ENCODE results near the gene PIWIL4. TPM values are rescaled to one million over a fixed set of nuclear protein-coding genes. Genes with fewer than 3 reads are reported as not detected.
"Not testable (repeated sequence)": the region's sequence is repeated elsewhere in the genome, so short reads cannot be mapped to it uniquely, and the experiment has no call there.

The PIWIL4 gene
- polyA plus RNA-seq, 2 donors = 0.88 to 1.8 TPM

- Histone ChIP-seq H3K4me1 (ENCODE audit: control insufficient read depth in 2 of 2, insufficient read depth in 2 of 2, low read length in 1 of 2) (peaks cover 9 to 10% of the 10 kb centered on the region in 2 donors), H3K4me3 (ENCODE audit: low read depth in 1 of 2, low read length in 2 of 2) (peak overlapping the region in 1 of 2 donors; percentile 61), H3K9me3 (ENCODE audit: control insufficient read depth in 2 of 2, insufficient read depth in 1 of 2, low read depth in 1 of 2, low read length in 1 of 2) (no peaks in the 10 kb centered on the region), H3K27ac (ENCODE audit: low read depth in 2 of 2, low read length in 1 of 2) (no peak overlapping the region), H3K27me3 (ENCODE audit: control insufficient read depth in 1 of 2, insufficient read depth in 2 of 2, low read length in 2 of 2) (no peaks in the 10 kb centered on the region), H3K36me3 (ENCODE audit: control insufficient read depth in 2 of 2, insufficient read depth in 2 of 2, low read length in 1 of 2) (no peaks in the 10 kb centered on the region)
- WGBS, 2 donors = 63 to 74% methylated on average over 2 of the region's 2 CpGs
These were observed 21.1 kb upstream of the PIWIL4 start for GRCh38 chr11:94546162-94546470.

GRCh38 chr11:94546886-94547285 lies 20.3 kb upstream of the PIWIL4 start:
- WGBS, 2 donors = 54 to 58% methylated on average over 1 of the region's 1 CpG
- Histone ChIP-seq H3K4me3 (ENCODE audit: low read depth in 1 of 2, low read length in 2 of 2) (no peak overlapping the region), H3K36me3 (ENCODE audit: control insufficient read depth in 2 of 2, insufficient read depth in 2 of 2, low read length in 1 of 2) (no peaks in the 10 kb centered on the region), H3K27ac (ENCODE audit: low read depth in 2 of 2, low read length in 1 of 2) (no peak overlapping the region), H3K4me1 (ENCODE audit: control insufficient read depth in 2 of 2, insufficient read depth in 2 of 2, low read length in 1 of 2) (peaks cover 9 to 10% of the 10 kb centered on the region in 2 donors), H3K9me3 (ENCODE audit: control insufficient read depth in 2 of 2, insufficient read depth in 1 of 2, low read depth in 1 of 2, low read length in 1 of 2) (no peaks in the 10 kb centered on the region), H3K27me3 (ENCODE audit: control insufficient read depth in 1 of 2, insufficient read depth in 2 of 2, low read length in 2 of 2) (no peaks in the 10 kb centered on the region)

- Histone ChIP-seq H3K27me3 (ENCODE audit: control insufficient read depth in 1 of 2, insufficient read depth in 2 of 2, low read length in 2 of 2) (no peaks in the 10 kb centered on the region), H3K4me3 (ENCODE audit: low read depth in 1 of 2, low read length in 2 of 2) (no peak overlapping the region), H3K27ac (ENCODE audit: low read depth in 2 of 2, low read length in 1 of 2) (no peak overlapping the region), H3K36me3 (ENCODE audit: control insufficient read depth in 2 of 2, insufficient read depth in 2 of 2, low read length in 1 of 2) (no peaks in the 10 kb centered on the region), H3K9me3 (ENCODE audit: control insufficient read depth in 2 of 2, insufficient read depth in 1 of 2, low read depth in 1 of 2, low read length in 1 of 2) (no peaks in the 10 kb centered on the region), H3K4me1 (ENCODE audit: control insufficient read depth in 2 of 2, insufficient read depth in 2 of 2, low read length in 1 of 2) (peaks cover 9 to 10% of the 10 kb centered on the region in 2 donors)
- 66 to 73% methylated on average over 5 of the region's 5 CpGs for WGBS, 2 donors
These were observed 18.0 kb upstream of the PIWIL4 start for GRCh38 chr11:94549146-94549545.

GRCh38 chr11:94550513-94550912 lies 16.7 kb upstream of the PIWIL4 start:
- no peaks in the 10 kb centered on the region for H3K9me3 ChIP-seq (ENCODE audit: control insufficient read depth in 2 of 2, insufficient read depth in 1 of 2, low read depth in 1 of 2, low read length in 1 of 2)
- WGBS, 2 donors = 60 to 71% methylated on average over 4 of the region's 4 CpGs
- H3K4me1 ChIP-seq (ENCODE audit: control insufficient read depth in 2 of 2, insufficient read depth in 2 of 2, low read length in 1 of 2) = peaks cover under 1 to 1% of the 10 kb centered on the region in 2 donors
- no peak overlapping the region for H3K4me3 ChIP-seq (ENCODE audit: low read depth in 1 of 2, low read length in 2 of 2)
- no peaks in the 10 kb centered on the region for H3K36me3 ChIP-seq (ENCODE audit: control insufficient read depth in 2 of 2, insufficient read depth in 2 of 2, low read length in 1 of 2)
- no peak overlapping the region for H3K27ac ChIP-seq (ENCODE audit: low read depth in 2 of 2, low read length in 1 of 2)
- no peaks in the 10 kb centered on the region for H3K27me3 ChIP-seq (ENCODE audit: control insufficient read depth in 1 of 2, insufficient read depth in 2 of 2, low read length in 2 of 2)

GRCh38 chr11:94553938-94554337 lies 13.2 kb upstream of the PIWIL4 start:
- no peaks in the 10 kb centered on the region for H3K4me1 ChIP-seq (ENCODE audit: control insufficient read depth in 2 of 2, insufficient read depth in 2 of 2, low read length in 1 of 2)
- 38 to 95% methylated on average over 1 of the region's 1 CpG for WGBS, 2 donors
- no peak overlapping the region for H3K4me3 ChIP-seq (ENCODE audit: low read depth in 1 of 2, low read length in 2 of 2)
- no peaks in the 10 kb centered on the region for H3K36me3 ChIP-seq (ENCODE audit: control insufficient read depth in 2 of 2, insufficient read depth in 2 of 2, low read length in 1 of 2)
- no peak overlapping the region for H3K27ac ChIP-seq (ENCODE audit: low read depth in 2 of 2, low read length in 1 of 2)
- no peaks in the 10 kb centered on the region for H3K27me3 ChIP-seq (ENCODE audit: control insufficient read depth in 1 of 2, insufficient read depth in 2 of 2, low read length in 2 of 2)
- H3K9me3 ChIP-seq (ENCODE audit: control insufficient read depth in 2 of 2, insufficient read depth in 1 of 2, low read depth in 1 of 2, low read length in 1 of 2) = no peaks in the 10 kb centered on the region

- H3K27me3 ChIP-seq (ENCODE audit: control insufficient read depth in 1 of 2, insufficient read depth in 2 of 2, low read length in 2 of 2); H3K9me3 ChIP-seq (ENCODE audit: control insufficient read depth in 2 of 2, insufficient read depth in 1 of 2, low read depth in 1 of 2, low read length in 1 of 2); H3K27ac ChIP-seq (ENCODE audit: low read depth in 2 of 2, low read length in 1 of 2); H3K36me3 ChIP-seq (ENCODE audit: control insufficient read depth in 2 of 2, insufficient read depth in 2 of 2, low read length in 1 of 2); H3K4me1 ChIP-seq (ENCODE audit: control insufficient read depth in 2 of 2, insufficient read depth in 2 of 2, low read length in 1 of 2); H3K4me3 ChIP-seq (ENCODE audit: low read depth in 1 of 2, low read length in 2 of 2): not testable (repeated sequence)
- 86 to 88% methylated on average over 8 of the region's 8 CpGs for WGBS, 2 donors
These were observed 11.3 kb upstream of the PIWIL4 start for GRCh38 chr11:94555752-94556329.

GRCh38 chr11:94557421-94557820 lies 9.7 kb upstream of the PIWIL4 start:
- no peak overlapping the region for H3K4me3 ChIP-seq (ENCODE audit: low read depth in 1 of 2, low read length in 2 of 2)
- peaks cover 0 to 4% of the 10 kb centered on the region in 2 donors for H3K4me1 ChIP-seq (ENCODE audit: control insufficient read depth in 2 of 2, insufficient read depth in 2 of 2, low read length in 1 of 2)
- no peaks in the 10 kb centered on the region for H3K36me3 ChIP-seq (ENCODE audit: control insufficient read depth in 2 of 2, insufficient read depth in 2 of 2, low read length in 1 of 2)

GRCh38 chr11:94557992-94558391 lies 9.2 kb upstream of the PIWIL4 start:
- WGBS, 2 donors = 45 to 49% methylated on average over 1 of the region's 1 CpG
- Histone ChIP-seq H3K4me1 (ENCODE audit: control insufficient read depth in 2 of 2, insufficient read depth in 2 of 2, low read length in 1 of 2) (peaks cover 0 to 4% of the 10 kb centered on the region in 2 donors), H3K36me3 (ENCODE audit: control insufficient read depth in 2 of 2, insufficient read depth in 2 of 2, low read length in 1 of 2) (no peaks in the 10 kb centered on the region), H3K27me3 (ENCODE audit: control insufficient read depth in 1 of 2, insufficient read depth in 2 of 2, low read length in 2 of 2) (no peaks in the 10 kb centered on the region), H3K4me3 (ENCODE audit: low read depth in 1 of 2, low read length in 2 of 2) (no peak overlapping the region), H3K27ac (ENCODE audit: low read depth in 2 of 2, low read length in 1 of 2) (no peak overlapping the region), H3K9me3 (ENCODE audit: control insufficient read depth in 2 of 2, insufficient read depth in 1 of 2, low read depth in 1 of 2, low read length in 1 of 2) (no peaks in the 10 kb centered on the region)

More at GRCh38 chr11:94557421-94557820, 9.7 kb upstream of the PIWIL4 start:
- Histone ChIP-seq H3K9me3 (ENCODE audit: control insufficient read depth in 2 of 2, insufficient read depth in 1 of 2, low read depth in 1 of 2, low read length in 1 of 2) (no peaks in the 10 kb centered on the region), H3K27ac (ENCODE audit: low read depth in 2 of 2, low read length in 1 of 2) (no peak overlapping the region), H3K27me3 (ENCODE audit: control insufficient read depth in 1 of 2, insufficient read depth in 2 of 2, low read length in 2 of 2) (no peaks in the 10 kb centered on the region)

GRCh38 chr11:94558468-94558867 lies 8.7 kb upstream of the PIWIL4 start:
- no peaks in the 10 kb centered on the region for H3K9me3 ChIP-seq (ENCODE audit: control insufficient read depth in 2 of 2, insufficient read depth in 1 of 2, low read depth in 1 of 2, low read length in 1 of 2)
- 96 to 97% methylated on average over 1 of the region's 1 CpG for WGBS, 2 donors
- H3K27ac ChIP-seq (ENCODE audit: low read depth in 2 of 2, low read length in 1 of 2) = no peak overlapping the region
- H3K4me3 ChIP-seq (ENCODE audit: low read depth in 1 of 2, low read length in 2 of 2) = no peak overlapping the region
- H3K27me3 ChIP-seq (ENCODE audit: control insufficient read depth in 1 of 2, insufficient read depth in 2 of 2, low read length in 2 of 2) = no peaks in the 10 kb centered on the region
- no peaks in the 10 kb centered on the region for H3K36me3 ChIP-seq (ENCODE audit: control insufficient read depth in 2 of 2, insufficient read depth in 2 of 2, low read length in 1 of 2)
- H3K4me1 ChIP-seq (ENCODE audit: control insufficient read depth in 2 of 2, insufficient read depth in 2 of 2, low read length in 1 of 2) = peaks cover 0 to 4% of the 10 kb centered on the region in 2 donors

- Histone ChIP-seq H3K9me3 (ENCODE audit: control insufficient read depth in 2 of 2, insufficient read depth in 1 of 2, low read depth in 1 of 2, low read length in 1 of 2) (no peaks in the 10 kb centered on the region), H3K4me1 (ENCODE audit: control insufficient read depth in 2 of 2, insufficient read depth in 2 of 2, low read length in 1 of 2) (peaks cover 0 to 4% of the 10 kb centered on the region in 2 donors), H3K36me3 (ENCODE audit: control insufficient read depth in 2 of 2, insufficient read depth in 2 of 2, low read length in 1 of 2) (no peaks in the 10 kb centered on the region), H3K27me3 (ENCODE audit: control insufficient read depth in 1 of 2, insufficient read depth in 2 of 2, low read length in 2 of 2) (no peaks in the 10 kb centered on the region), H3K27ac (ENCODE audit: low read depth in 2 of 2, low read length in 1 of 2) (no peak overlapping the region), H3K4me3 (ENCODE audit: low read depth in 1 of 2, low read length in 2 of 2) (no peak overlapping the region)
- 97% methylated on average over 4 of the region's 4 CpGs for WGBS, 2 donors
These were observed 8.2 kb upstream of the PIWIL4 start for GRCh38 chr11:94558932-94559331.
